GM12875 (cell line): ENCODE measurements around the gene RASSF8.

ENCODE experiments used
- H3K4me3 ChIP-seq: one replicate; pipeline ENCODE4 v1.5.1; 2011; ENCODE audit warnings: low read depth, low read length, control low read depth
- CTCF ChIP-seq: IDR thresholded peaks from 2 replicates; pipeline ENCODE4 v1.5.1; 2011; ENCODE audit warnings: low read depth, mild to moderate bottlenecking, control low read depth, inconsistent platforms, low read length, moderate library complexity, borderline replicate concordance; ENCODE audit not compliant: insufficient read depth

The RASSF8 gene

GRCh38 chr12:25996677-25997076 is 38.2 kb downstream of the RASSF8 start:
- no peak for TF ChIP-seq CTCF
- H3K4me3 ChIP-seq: no peak overlapping the region

- no peak for TF ChIP-seq CTCF
- no peak overlapping the region for H3K4me3 ChIP-seq
These were observed 38.9 kb downstream of the RASSF8 start for GRCh38 chr12:25997201-25997963.

GRCh38 chr12:26000898-26001297 is 42.4 kb downstream of the RASSF8 start:
- no peak overlapping the region for H3K4me3 ChIP-seq
- no peak for TF ChIP-seq CTCF

DNA sequence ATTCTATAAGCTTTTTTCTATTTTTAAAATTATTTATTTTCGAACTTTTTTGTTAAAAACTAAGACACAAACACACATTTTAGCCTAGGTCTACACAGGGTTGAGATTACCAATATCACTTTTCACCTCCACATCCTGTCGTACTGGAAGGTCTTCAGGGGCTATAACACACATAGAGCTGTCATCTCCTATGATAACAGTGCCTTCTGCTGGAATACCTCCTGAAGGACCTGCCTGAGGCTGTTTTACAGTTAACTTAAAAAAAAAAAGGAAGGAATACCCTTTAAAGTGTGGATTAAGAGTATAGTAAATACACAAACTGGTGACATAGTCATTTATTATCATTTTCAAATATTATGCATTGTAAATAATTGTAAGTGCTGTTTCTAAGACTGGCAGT is 43.0 kb downstream of the RASSF8 start:
- H3K4me3 ChIP-seq: no peak overlapping the region
- TF ChIP-seq CTCF: no peak

DNA sequence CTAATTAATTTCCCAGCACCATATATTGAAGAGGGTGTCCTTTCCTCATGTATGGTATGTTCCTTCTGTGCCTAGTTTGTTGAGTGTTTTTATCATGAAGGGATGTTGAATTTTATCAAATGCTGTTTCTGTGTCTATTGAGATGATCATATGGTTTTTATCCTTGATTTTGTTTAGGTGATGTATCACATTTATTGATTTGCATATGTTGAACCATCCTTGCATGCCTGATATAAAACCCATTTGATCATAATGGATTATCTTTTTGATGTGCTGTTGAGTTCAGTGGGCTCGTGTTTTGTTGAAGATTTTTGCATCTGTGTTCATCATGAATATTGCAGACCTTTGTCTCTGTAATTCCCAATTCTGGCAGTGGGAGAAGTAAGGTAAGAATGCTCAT is 44.6 kb downstream of the RASSF8 start:
- no peak for TF ChIP-seq CTCF
- H3K4me3 ChIP-seq: no peak overlapping the region

DNA sequence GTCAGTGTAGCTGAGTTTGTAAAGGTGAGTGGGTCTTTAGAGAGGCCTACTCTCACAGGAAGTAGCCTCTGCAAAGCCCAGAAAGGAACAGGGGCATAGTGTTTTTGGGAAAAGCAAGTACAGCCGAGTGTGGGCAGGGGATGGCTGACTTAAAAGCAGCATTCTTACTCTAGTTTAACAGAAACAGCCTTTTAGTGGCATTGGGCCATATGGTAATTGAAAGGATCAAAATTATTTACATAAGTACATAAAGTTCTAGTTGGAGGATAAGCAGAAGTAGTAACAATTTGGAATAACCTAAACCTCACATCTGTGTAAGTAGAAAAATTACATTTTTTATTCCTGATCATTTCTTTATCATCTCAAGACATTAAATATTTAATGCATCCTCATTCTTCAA is 49.1 kb downstream of the RASSF8 start:
- TF ChIP-seq CTCF: no peak
- no peak overlapping the region for H3K4me3 ChIP-seq

- TF ChIP-seq CTCF: no peak
- no peak overlapping the region for H3K4me3 ChIP-seq
These were observed 51.1 kb downstream of the RASSF8 start for GRCh38 chr12:26009593-26009992.
